Measurements from ENCODE around the gene USF3.

GRCh38 chr3:113606539-113607218 is 89.8 kb downstream of the USF3 start:
- TF ChIP-seq EP300 (IDR thresholded peaks at IDR 0.05; ENCODE audit: borderline replicate concordance in 1 of 2, low read depth in 2 of 2, low read length in 2 of 2) (no peak), EZH2 (IDR thresholded peaks at IDR 0.05; ENCODE audit: low read depth, low read length, severe bottlenecking) (no peak), POLR2A (IDR thresholded peaks at IDR 0.05; ENCODE audit: control extremely low read depth in 1 of 2, low read depth in 2 of 2, low read length in 2 of 2) (no peak), SIN3A (conservative IDR thresholded peaks at IDR 0.05 in 1 of 2, IDR thresholded peaks at IDR 0.05 in 1 of 2; ENCODE audit: low read depth in 1 of 2, low read length in 2 of 2) (no peak), CTCF (IDR thresholded peaks at IDR 0.05; ENCODE audit: control extremely low read depth in 1 of 3, insufficient read depth in 1 of 3, low read depth in 1 of 3, low read length in 3 of 3) (no peak), JUND (IDR thresholded peaks at IDR 0.05; ENCODE audit: low read length) (no peak), GABPA (IDR thresholded peaks at IDR 0.05; ENCODE audit: borderline replicate concordance, insufficient read depth, low read length) (no peak), POLR2AphosphoS5 (IDR thresholded peaks at IDR 0.05; ENCODE audit: low read depth, low read length) (no peak), TAF1 (IDR thresholded peaks at IDR 0.05; ENCODE audit: low read depth, low read length) (no peak), SP2 (IDR thresholded peaks at IDR 0.05; ENCODE audit: low read length) (no peak), ATF2 (IDR thresholded peaks at IDR 0.05; ENCODE audit: low read length) (no peak)

Measured in H1 (cell line).